ENCODE results near the gene OR52A1. TPM values are rescaled to one million over a fixed set of nuclear protein-coding genes. Genes with fewer than 3 reads are reported as not detected.
"Not testable (repeated sequence)": the region's sequence is repeated elsewhere in the genome, so short reads cannot be mapped to it uniquely, and the experiment has no call there.

OR52A1 gene
- total RNA-seq, 2 experiments from 2014 or later, result not detected

GRCh38 chr11:5161045-5161444 lies 6.5 kb upstream of the OR52A1 start:
- POLR2A ChIA-PET; H3K36me3 Mint-ChIP-seq (ENCODE audit: low read depth); H3K27ac Mint-ChIP-seq; CTCF ChIA-PET; H3K4me1 Mint-ChIP-seq; H3K9me3 Mint-ChIP-seq; DNase-seq; H3K27me3 Mint-ChIP-seq; H3K4me3 Mint-ChIP-seq: not testable (repeated sequence)

- H3K4me3 Mint-ChIP-seq, H3K27me3 Mint-ChIP-seq: not testable (repeated sequence)
These were observed 5.7 kb upstream of the OR52A1 start for GRCh38 chr11:5160217-5160616.

GRCh38 chr11:5159806-5160205 lies 5.2 kb upstream of the OR52A1 start:
- no peaks in the 10 kb centered on the region for H3K4me1 Mint-ChIP-seq
- H3K27ac Mint-ChIP-seq, result no peak overlapping the region
- no peaks in the 10 kb centered on the region for H3K27me3 Mint-ChIP-seq
- DNase-seq, result no peak
- H3K36me3 Mint-ChIP-seq (ENCODE audit: low read depth), result no peaks in the 10 kb centered on the region
- ChIA-PET POLR2A (no interaction called here), CTCF (no interaction called here)
- H3K4me3 Mint-ChIP-seq, result no peak overlapping the region
- H3K9me3 Mint-ChIP-seq, result no peaks in the 10 kb centered on the region

More at GRCh38 chr11:5160217-5160616, 5.7 kb upstream of the OR52A1 start:
- POLR2A ChIA-PET; H3K36me3 Mint-ChIP-seq (ENCODE audit: low read depth); CTCF ChIA-PET; H3K27ac Mint-ChIP-seq; DNase-seq; H3K9me3 Mint-ChIP-seq; H3K4me1 Mint-ChIP-seq: not testable (repeated sequence)

- no peaks in the 10 kb centered on the region for H3K36me3 Mint-ChIP-seq (ENCODE audit: low read depth)
- H3K4me3 Mint-ChIP-seq, result no peak overlapping the region
- ChIA-PET CTCF (no interaction called here), POLR2A (no interaction called here)
- no peaks in the 10 kb centered on the region for H3K9me3 Mint-ChIP-seq
- H3K27ac Mint-ChIP-seq, result no peak overlapping the region
- H3K27me3 Mint-ChIP-seq, result no peaks in the 10 kb centered on the region
- DNase-seq, result no peak
- H3K4me1 Mint-ChIP-seq, result no peaks in the 10 kb centered on the region
These were observed 754 bp downstream of the OR52A1 start for GRCh38 chr11:5153574-5154431.

GRCh38 chr11:5151713-5152153 lies 2.8 kb downstream of the OR52A1 start:
- H3K27ac Mint-ChIP-seq, result no peak overlapping the region
- ChIA-PET CTCF (no interaction called here), POLR2A (no interaction called here)
- no peaks in the 10 kb centered on the region for H3K9me3 Mint-ChIP-seq
- H3K36me3 Mint-ChIP-seq (ENCODE audit: low read depth), result no peaks in the 10 kb centered on the region
- no peaks in the 10 kb centered on the region for H3K27me3 Mint-ChIP-seq
- no peak for DNase-seq
- H3K4me3 Mint-ChIP-seq, result no peak overlapping the region
- H3K4me1 Mint-ChIP-seq, result no peaks in the 10 kb centered on the region

GRCh38 chr11:5144206-5144605 lies 10.4 kb downstream of the OR52A1 start:
- H3K4me3 Mint-ChIP-seq; H3K27ac Mint-ChIP-seq; H3K36me3 Mint-ChIP-seq (ENCODE audit: low read depth); H3K4me1 Mint-ChIP-seq; CTCF ChIA-PET; H3K9me3 Mint-ChIP-seq; DNase-seq; H3K27me3 Mint-ChIP-seq; POLR2A ChIA-PET: not testable (repeated sequence)

- no peaks in the 10 kb centered on the region for H3K27me3 Mint-ChIP-seq
- no peak within 1 kb of the TSS for H3K4me3 Mint-ChIP-seq
- ChIA-PET CTCF (no interaction called here), POLR2A (no interaction called here)
- H3K27ac Mint-ChIP-seq, result no peak within 1 kb of the TSS
- no peaks in the 10 kb centered on the region for H3K9me3 Mint-ChIP-seq
- no peak for DNase-seq
- H3K36me3 Mint-ChIP-seq (ENCODE audit: low read depth), result no peaks in the 10 kb centered on the region
- H3K4me1 Mint-ChIP-seq, result no peaks in the 10 kb centered on the region
These were observed 16.6 kb downstream of the OR52A1 start, which contains the start of gene OR52A5 for GRCh38 chr11:5137996-5138395. OR52A5 (minus strand) TSS chr11:5138356; CDS start chr11:5132642, 5,714 bp downstream.

GRCh38 chr11:5137014-5137413 lies 17.5 kb downstream of the OR52A1 start:
- Mint-ChIP-seq H3K4me1 (no peaks in the 10 kb centered on the region), H3K4me3 (no peak overlapping the region), H3K27ac (no peak overlapping the region), H3K27me3 (no peaks in the 10 kb centered on the region), H3K36me3 (ENCODE audit: low read depth) (no peaks in the 10 kb centered on the region), H3K9me3 (no peaks in the 10 kb centered on the region)
- ChIA-PET POLR2A (no interaction called here), CTCF (no interaction called here)
- DNase-seq, result no peak

- Mint-ChIP-seq H3K4me1 (no peaks in the 10 kb centered on the region), H3K27ac (no peak overlapping the region), H3K27me3 (no peaks in the 10 kb centered on the region), H3K36me3 (ENCODE audit: low read depth) (no peaks in the 10 kb centered on the region), H3K9me3 (no peaks in the 10 kb centered on the region), H3K4me3 (no peak overlapping the region)
- CTCF ChIA-PET, result no interaction called here
- POLR2A ChIA-PET, result no interaction called here
- no peak for DNase-seq
These were observed 18.3 kb downstream of the OR52A1 start for GRCh38 chr11:5136261-5136660.

GRCh38 chr11:5131584-5132335 lies 22.8 kb downstream of the OR52A1 start:
- Mint-ChIP-seq H3K4me3 (no peak overlapping the region), H3K27ac (no peak overlapping the region), H3K9me3 (no peaks in the 10 kb centered on the region), H3K4me1 (no peaks in the 10 kb centered on the region), H3K36me3 (ENCODE audit: low read depth) (no peaks in the 10 kb centered on the region), H3K27me3 (peaks cover 2% of the 10 kb centered on the region)
- no peak for DNase-seq
- ChIA-PET CTCF (no interaction called here), POLR2A (no interaction called here)

- peaks cover 2% of the 10 kb centered on the region for H3K27me3 Mint-ChIP-seq
- no peaks in the 10 kb centered on the region for H3K9me3 Mint-ChIP-seq
- no peak overlapping the region for H3K4me3 Mint-ChIP-seq
- ChIA-PET POLR2A (no interaction called here), CTCF (no interaction called here)
- no peak overlapping the region for H3K27ac Mint-ChIP-seq
- H3K4me1 Mint-ChIP-seq, result no peaks in the 10 kb centered on the region
- H3K36me3 Mint-ChIP-seq (ENCODE audit: low read depth), result no peaks in the 10 kb centered on the region
- no peak for DNase-seq
These were observed 25.1 kb downstream of the OR52A1 start for GRCh38 chr11:5129457-5129877.

- no peaks in the 10 kb centered on the region for H3K9me3 Mint-ChIP-seq
- no peak overlapping the region for H3K4me3 Mint-ChIP-seq
- H3K27ac Mint-ChIP-seq, result no peak overlapping the region
- no peak for DNase-seq
- ChIA-PET POLR2A (no interaction called here), CTCF (interaction anchor here (1.4 kb wide), 1 partner anchor 1238 kb away, joined by 3 read pairs; no protein-coding TSS in a partner anchor)
- H3K27me3 Mint-ChIP-seq, result peaks cover 2% of the 10 kb centered on the region
- H3K36me3 Mint-ChIP-seq (ENCODE audit: low read depth), result no peaks in the 10 kb centered on the region
- H3K4me1 Mint-ChIP-seq, result no peaks in the 10 kb centered on the region
These were observed 29.5 kb downstream of the OR52A1 start for GRCh38 chr11:5124891-5125620.

- POLR2A ChIA-PET, result no interaction called here
- CTCF ChIA-PET, result no interaction called here
- no peak overlapping the region for H3K27ac Mint-ChIP-seq
These were observed 30.6 kb downstream of the OR52A1 start for GRCh38 chr11:5123802-5124521.

More at GRCh38 chr11:5123802-5124521, 30.6 kb downstream of the OR52A1 start:
- Mint-ChIP-seq H3K36me3 (ENCODE audit: low read depth) (no peaks in the 10 kb centered on the region), H3K27me3 (peaks cover 2% of the 10 kb centered on the region), H3K9me3 (no peaks in the 10 kb centered on the region), H3K4me1 (no peaks in the 10 kb centered on the region), H3K4me3 (no peak overlapping the region)
- DNase-seq, result peak; percentile 41

Measured in activated CD4-positive, alpha-beta memory T cell treated with anti-CD3 and anti-CD28 coated beads, Interleukin-2, amount 10 ng/mL, durations not matched to agents 7 days and 5 days (primary cell).